ENCODE measurements around the gene LAMC2. TPM values are rescaled to one million over a fixed set of nuclear protein-coding genes. Genes with fewer than 3 reads are reported as not detected.

The LAMC2 gene
- total RNA-seq, 1 donor from 2014 or later: 13.8 TPM

DNA sequence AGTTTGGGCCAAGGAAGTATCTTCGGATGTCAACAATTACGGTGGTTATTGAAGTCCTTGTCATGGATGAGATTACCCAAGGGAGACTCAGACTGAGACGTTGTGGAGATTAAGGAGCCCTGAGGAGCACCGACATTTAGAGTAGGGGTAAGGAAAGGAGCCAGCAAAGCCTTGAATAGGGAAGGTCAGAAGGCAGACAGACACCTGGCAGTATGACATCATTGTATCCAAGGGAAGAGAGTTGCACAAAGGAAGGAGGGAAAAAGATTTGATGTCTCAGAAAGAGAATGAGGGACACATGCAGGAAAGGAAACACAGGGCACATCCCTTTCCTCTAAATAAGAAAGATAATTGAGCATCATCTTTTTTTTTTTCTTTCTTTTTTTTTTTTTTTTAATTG lies 11.7 kb downstream of the LAMC2 start:
- no peaks in the 10 kb centered on the region for H3K27me3 Mint-ChIP-seq (ENCODE audit: low read depth)
- DNase-seq (ENCODE audit: low spot score): no peak
- peaks cover 23% of the 10 kb centered on the region for H3K4me1 Mint-ChIP-seq (ENCODE audit: low read depth)
- H3K36me3 Mint-ChIP-seq (ENCODE audit: low read depth): no peaks in the 10 kb centered on the region
- TF ChIP-seq, protein P1, sequence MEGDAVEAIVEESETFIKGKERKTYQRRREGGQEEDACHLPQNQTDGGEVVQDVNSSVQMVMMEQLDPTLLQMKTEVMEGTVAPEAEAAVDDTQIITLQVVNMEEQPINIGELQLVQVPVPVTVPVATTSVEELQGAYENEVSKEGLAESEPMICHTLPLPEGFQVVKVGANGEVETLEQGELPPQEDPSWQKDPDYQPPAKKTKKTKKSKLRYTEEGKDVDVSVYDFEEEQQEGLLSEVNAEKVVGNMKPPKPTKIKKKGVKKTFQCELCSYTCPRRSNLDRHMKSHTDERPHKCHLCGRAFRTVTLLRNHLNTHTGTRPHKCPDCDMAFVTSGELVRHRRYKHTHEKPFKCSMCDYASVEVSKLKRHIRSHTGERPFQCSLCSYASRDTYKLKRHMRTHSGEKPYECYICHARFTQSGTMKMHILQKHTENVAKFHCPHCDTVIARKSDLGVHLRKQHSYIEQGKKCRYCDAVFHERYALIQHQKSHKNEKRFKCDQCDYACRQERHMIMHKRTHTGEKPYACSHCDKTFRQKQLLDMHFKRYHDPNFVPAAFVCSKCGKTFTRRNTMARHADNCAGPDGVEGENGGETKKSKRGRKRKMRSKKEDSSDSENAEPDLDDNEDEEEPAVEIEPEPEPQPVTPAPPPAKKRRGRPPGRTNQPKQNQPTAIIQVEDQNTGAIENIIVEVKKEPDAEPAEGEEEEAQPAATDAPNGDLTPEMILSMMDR (IDR thresholded peaks at IDR 0.05): no peak
- H3K9me3 Mint-ChIP-seq (ENCODE audit: low read depth): no peaks in the 10 kb centered on the region
- H3K4me3 Mint-ChIP-seq (ENCODE audit: unreplicated experiment): no peak overlapping the region
- H3K27ac Mint-ChIP-seq (ENCODE audit: unreplicated experiment): no peak overlapping the region

- Mint-ChIP-seq H3K9me3 (ENCODE audit: low read depth) (no peaks in the 10 kb centered on the region), H3K27me3 (ENCODE audit: low read depth) (no peaks in the 10 kb centered on the region), H3K27ac (ENCODE audit: unreplicated experiment) (peak overlapping the region; percentile 23), H3K36me3 (ENCODE audit: low read depth) (no peaks in the 10 kb centered on the region), H3K4me3 (ENCODE audit: unreplicated experiment) (no peak overlapping the region), H3K4me1 (ENCODE audit: low read depth) (peaks cover 19% of the 10 kb centered on the region)
- no peak for DNase-seq (ENCODE audit: low spot score)
- TF ChIP-seq, protein P1 (IDR thresholded peaks at IDR 0.05): no peak
These were observed 12.4 kb downstream of the LAMC2 start for GRCh38 chr1:183198463-183198862.

DNA sequence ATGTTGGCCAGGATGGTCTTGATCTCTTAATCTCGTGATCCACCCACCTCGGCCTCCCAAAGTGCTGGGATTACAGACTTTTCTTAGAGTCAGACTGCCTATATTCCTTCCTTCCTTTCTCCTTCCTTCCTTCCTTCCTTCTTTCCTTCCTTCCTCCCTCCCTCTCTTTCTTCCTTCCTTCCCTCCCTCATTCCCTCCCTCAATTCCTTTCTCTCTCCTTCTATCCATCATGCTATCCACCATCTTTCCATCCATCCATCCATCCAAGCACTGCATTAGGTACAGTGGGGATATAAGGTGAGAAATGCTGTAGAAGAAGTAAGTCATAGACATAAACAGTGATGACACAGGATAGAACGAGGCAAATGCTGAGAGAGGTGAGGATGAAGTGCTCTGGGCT lies 13.2 kb downstream of the LAMC2 start:
- H3K27ac Mint-ChIP-seq (ENCODE audit: unreplicated experiment): no peak overlapping the region
- TF ChIP-seq, protein P1 (IDR thresholded peaks at IDR 0.05): no peak
- H3K9me3 Mint-ChIP-seq (ENCODE audit: low read depth): no peaks in the 10 kb centered on the region
- peaks cover 19% of the 10 kb centered on the region for H3K4me1 Mint-ChIP-seq (ENCODE audit: low read depth)
- H3K4me3 Mint-ChIP-seq (ENCODE audit: unreplicated experiment): no peak overlapping the region
- no peaks in the 10 kb centered on the region for H3K36me3 Mint-ChIP-seq (ENCODE audit: low read depth)
- H3K27me3 Mint-ChIP-seq (ENCODE audit: low read depth): no peaks in the 10 kb centered on the region
- DNase-seq (ENCODE audit: low spot score): no peak

DNA sequence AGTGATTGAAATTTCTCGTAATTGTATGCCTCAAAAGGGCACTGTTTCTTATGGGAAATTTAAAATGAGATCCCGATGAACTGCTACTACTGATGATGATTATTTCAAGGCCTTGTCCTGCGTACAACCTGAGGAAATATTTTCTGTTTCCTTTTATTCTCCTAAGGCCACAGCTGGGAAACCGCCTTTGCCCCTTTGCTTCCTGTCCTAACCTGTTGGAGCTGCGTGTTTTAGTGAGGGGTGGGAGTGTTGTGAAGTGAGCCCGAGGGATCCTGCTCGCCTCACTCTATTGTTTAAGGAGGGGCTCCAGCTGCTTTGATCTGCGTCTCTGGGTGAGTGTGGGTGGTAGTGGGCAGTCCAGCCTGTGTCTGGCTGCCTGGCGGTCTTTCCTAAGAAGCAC lies 14.4 kb downstream of the LAMC2 start:
- Mint-ChIP-seq H3K36me3 (ENCODE audit: low read depth) (no peaks in the 10 kb centered on the region), H3K4me1 (ENCODE audit: low read depth) (peaks cover 16% of the 10 kb centered on the region), H3K27ac (ENCODE audit: unreplicated experiment) (no peak overlapping the region), H3K4me3 (ENCODE audit: unreplicated experiment) (no peak overlapping the region), H3K9me3 (ENCODE audit: low read depth) (no peaks in the 10 kb centered on the region), H3K27me3 (ENCODE audit: low read depth) (no peaks in the 10 kb centered on the region)
- TF ChIP-seq, protein P1 (IDR thresholded peaks at IDR 0.05): no peak
- no peak for DNase-seq (ENCODE audit: low spot score)

DNA sequence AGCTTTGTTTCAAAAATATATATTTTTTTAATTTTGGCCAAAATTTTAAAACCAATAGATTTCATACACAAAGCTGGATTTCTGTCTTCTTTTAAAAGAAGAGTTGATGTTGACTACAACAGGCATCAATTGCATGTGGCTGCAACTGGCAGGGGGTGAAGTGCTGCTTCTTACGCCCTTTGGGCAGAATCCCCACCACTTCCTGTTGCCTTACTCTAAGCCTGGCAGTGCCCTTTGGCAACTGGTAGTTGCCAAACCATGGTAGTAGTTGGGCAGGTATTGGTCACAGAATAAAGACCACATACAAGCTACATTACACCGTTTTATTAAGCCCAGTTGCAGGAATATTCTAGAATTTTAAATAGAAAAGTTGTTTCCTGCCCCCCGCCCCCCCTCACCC lies 17.0 kb downstream of the LAMC2 start:
- Mint-ChIP-seq H3K36me3 (ENCODE audit: low read depth) (no peaks in the 10 kb centered on the region), H3K4me1 (ENCODE audit: low read depth) (peaks cover 22% of the 10 kb centered on the region), H3K4me3 (ENCODE audit: unreplicated experiment) (no peak overlapping the region), H3K9me3 (ENCODE audit: low read depth) (no peaks in the 10 kb centered on the region), H3K27me3 (ENCODE audit: low read depth) (no peaks in the 10 kb centered on the region), H3K27ac (ENCODE audit: unreplicated experiment) (no peak overlapping the region)
- TF ChIP-seq, protein P1 (IDR thresholded peaks at IDR 0.05): no peak
- no peak for DNase-seq (ENCODE audit: low spot score)
